ENCODE results near the gene PLCB4. TPM values are rescaled to one million over a fixed set of nuclear protein-coding genes. Genes with fewer than 3 reads are reported as not detected.

PLCB4 gene
- total RNA-seq, 1 donor from 2014 or later: 19.9 TPM

DNA sequence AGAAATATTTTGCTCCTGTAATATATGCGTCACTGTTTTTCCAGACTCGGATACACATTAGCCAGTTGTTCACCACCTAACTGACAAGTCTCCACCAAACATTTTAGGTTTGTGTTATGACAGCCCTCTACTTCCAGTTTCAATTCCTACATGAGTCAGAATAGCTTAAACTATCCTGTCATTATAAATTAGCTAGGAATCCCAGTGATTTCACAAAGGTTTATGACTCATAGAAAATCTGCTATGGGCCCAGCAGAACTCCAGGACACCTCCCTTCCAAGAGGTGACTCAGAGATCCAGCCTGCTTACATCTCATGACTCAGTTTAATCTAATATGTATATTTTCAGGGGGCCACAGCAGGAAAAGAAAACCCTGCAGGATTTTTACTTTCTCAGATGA lies 17.4 kb upstream of the PLCB4 start:
- no peaks in the 10 kb centered on the region for H3K27me3 ChIP-seq (ENCODE audit: control insufficient read depth, insufficient read depth, low read length)
- TF ChIP-seq, protein P1, sequence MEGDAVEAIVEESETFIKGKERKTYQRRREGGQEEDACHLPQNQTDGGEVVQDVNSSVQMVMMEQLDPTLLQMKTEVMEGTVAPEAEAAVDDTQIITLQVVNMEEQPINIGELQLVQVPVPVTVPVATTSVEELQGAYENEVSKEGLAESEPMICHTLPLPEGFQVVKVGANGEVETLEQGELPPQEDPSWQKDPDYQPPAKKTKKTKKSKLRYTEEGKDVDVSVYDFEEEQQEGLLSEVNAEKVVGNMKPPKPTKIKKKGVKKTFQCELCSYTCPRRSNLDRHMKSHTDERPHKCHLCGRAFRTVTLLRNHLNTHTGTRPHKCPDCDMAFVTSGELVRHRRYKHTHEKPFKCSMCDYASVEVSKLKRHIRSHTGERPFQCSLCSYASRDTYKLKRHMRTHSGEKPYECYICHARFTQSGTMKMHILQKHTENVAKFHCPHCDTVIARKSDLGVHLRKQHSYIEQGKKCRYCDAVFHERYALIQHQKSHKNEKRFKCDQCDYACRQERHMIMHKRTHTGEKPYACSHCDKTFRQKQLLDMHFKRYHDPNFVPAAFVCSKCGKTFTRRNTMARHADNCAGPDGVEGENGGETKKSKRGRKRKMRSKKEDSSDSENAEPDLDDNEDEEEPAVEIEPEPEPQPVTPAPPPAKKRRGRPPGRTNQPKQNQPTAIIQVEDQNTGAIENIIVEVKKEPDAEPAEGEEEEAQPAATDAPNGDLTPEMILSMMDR (IDR thresholded peaks at IDR 0.05; ENCODE audit: insufficient read depth, low read length, poor library complexity, severe bottlenecking): no peak
- no peaks in the 10 kb centered on the region for H3K36me3 ChIP-seq (ENCODE audit: control insufficient read depth, insufficient read depth, low read length)
- DNase-seq (ENCODE audit: low read depth): peak; percentile 98
- no peak overlapping the region for H3K4me3 ChIP-seq (ENCODE audit: low read depth, low read length)

DNA sequence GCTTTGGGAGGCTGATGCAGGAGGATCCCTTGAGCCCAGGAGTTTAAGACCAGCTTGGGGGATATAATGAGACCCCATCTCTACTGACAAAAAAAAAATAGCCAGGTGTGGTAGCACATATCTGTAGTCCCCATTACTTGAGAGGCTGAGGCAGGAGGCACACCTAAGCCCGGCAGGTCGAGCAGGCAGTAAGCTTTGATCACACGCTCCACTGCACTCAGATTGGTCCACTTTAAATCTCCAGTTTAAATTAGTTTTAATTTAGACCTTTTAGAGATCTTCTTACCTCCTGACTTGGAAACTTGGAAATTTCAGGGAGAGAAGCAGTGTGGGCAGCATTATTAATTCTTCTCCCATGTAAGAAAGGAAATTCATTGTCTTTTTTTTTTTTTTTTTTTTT lies 16.8 kb upstream of the PLCB4 start:
- Histone ChIP-seq H3K36me3 (ENCODE audit: control insufficient read depth, insufficient read depth, low read length) (no peaks in the 10 kb centered on the region), H3K27me3 (ENCODE audit: control insufficient read depth, insufficient read depth, low read length) (no peaks in the 10 kb centered on the region), H3K4me3 (ENCODE audit: low read depth, low read length) (no peak overlapping the region)
- no peak for DNase-seq (ENCODE audit: low read depth)
- TF ChIP-seq, protein P1 (IDR thresholded peaks at IDR 0.05; ENCODE audit: insufficient read depth, low read length, poor library complexity, severe bottlenecking): no peak

DNA sequence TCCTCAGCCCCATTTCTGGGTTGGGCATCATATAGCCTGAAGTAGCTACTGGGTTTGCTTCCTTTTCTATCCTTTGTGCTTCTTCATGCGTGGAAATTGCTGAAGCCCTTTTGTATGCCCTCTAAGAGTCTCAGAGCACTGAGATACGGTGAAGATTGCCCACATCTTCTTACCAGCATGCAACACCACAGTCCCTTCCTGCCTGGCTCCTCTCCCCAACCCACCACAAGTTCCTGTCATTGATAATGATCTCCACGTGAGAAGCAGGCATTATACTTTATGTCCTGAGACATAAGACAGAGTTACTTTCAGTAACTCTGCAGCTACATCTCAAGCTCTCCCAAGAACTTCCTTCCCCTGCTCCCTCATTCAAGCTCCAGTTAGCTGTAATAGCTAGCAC lies 15.8 kb upstream of the PLCB4 start:
- TF ChIP-seq, protein P1 (IDR thresholded peaks at IDR 0.05; ENCODE audit: insufficient read depth, low read length, poor library complexity, severe bottlenecking): no peak
- H3K27me3 ChIP-seq (ENCODE audit: control insufficient read depth, insufficient read depth, low read length): no peaks in the 10 kb centered on the region
- no peaks in the 10 kb centered on the region for H3K36me3 ChIP-seq (ENCODE audit: control insufficient read depth, insufficient read depth, low read length)
- DNase-seq (ENCODE audit: low read depth): no peak
- no peak overlapping the region for H3K4me3 ChIP-seq (ENCODE audit: low read depth, low read length)

DNA sequence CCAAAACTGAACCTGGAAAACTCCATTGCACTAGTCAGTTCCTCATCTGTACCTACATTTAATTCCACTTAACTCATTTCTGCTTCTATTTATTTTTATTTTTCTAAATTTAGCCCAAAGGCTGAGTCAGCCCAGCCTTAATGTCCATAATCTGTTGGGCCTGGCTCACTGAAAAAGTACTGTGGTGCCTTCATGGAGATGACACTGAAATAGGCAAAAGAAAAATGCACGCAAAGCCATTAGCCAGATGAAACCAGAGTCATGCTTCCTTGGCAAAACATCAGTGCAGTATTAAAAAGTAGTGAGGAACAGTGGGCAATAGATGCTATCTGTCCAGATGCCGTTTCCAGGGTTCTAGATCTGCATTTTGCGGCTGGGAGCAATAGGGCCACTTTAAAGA lies 14.7 kb upstream of the PLCB4 start:
- no peak for DNase-seq (ENCODE audit: low read depth)

DNA sequence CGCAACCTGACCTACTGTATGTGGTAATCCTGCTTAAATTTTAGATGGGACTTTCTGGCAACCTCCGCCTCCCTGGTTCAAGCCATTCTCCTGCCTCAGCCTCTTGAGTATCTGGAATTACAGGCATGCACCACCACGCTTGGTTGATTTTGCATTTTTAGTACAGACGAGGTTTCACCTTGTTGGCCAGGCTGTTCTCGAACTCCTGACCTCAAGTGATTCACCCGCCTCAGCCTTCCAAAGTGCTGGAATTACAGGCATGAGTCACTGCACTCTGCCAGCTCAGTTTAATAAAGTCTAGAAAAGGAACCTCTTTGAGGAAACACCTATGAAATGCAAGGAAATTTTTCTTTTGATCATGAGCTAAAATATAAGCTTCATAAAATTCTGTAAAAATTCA lies 9.0 kb upstream of the PLCB4 start:
- H3K27me3 ChIP-seq (ENCODE audit: control insufficient read depth, insufficient read depth, low read length): no peaks in the 10 kb centered on the region
- H3K36me3 ChIP-seq (ENCODE audit: control insufficient read depth, insufficient read depth, low read length): no peaks in the 10 kb centered on the region
- DNase-seq (ENCODE audit: low read depth): peak; percentile 29
- no peak overlapping the region for H3K4me3 ChIP-seq (ENCODE audit: low read depth, low read length)
- TF ChIP-seq, protein P1 (IDR thresholded peaks at IDR 0.05; ENCODE audit: insufficient read depth, low read length, poor library complexity, severe bottlenecking): no peak

More for the DNA sequence above, 14.7 kb upstream of the PLCB4 start:
- H3K36me3 ChIP-seq (ENCODE audit: control insufficient read depth, insufficient read depth, low read length): no peaks in the 10 kb centered on the region
- TF ChIP-seq, protein P1 (IDR thresholded peaks at IDR 0.05; ENCODE audit: insufficient read depth, low read length, poor library complexity, severe bottlenecking): no peak
- no peak overlapping the region for H3K4me3 ChIP-seq (ENCODE audit: low read depth, low read length)
- no peaks in the 10 kb centered on the region for H3K27me3 ChIP-seq (ENCODE audit: control insufficient read depth, insufficient read depth, low read length)

DNA sequence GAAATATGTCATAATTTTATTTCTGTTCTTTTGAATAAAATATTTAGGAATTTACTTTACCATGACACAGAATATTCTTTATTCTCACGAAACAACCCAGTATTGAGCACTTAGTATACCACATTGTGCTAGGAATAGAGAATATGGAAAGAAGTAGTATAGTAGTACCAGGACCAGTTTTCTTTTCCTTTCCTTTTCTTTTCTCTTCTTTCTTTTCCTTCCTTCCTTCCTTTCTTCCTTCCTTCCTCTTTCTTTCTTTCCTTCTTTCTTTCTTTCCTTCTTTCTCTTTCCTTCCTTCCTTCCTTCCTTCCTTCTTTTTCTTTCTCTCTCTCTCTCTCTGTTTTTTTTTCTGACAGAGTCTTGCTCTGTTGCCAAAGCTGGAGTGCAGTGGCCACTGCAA lies 7.5 kb upstream of the PLCB4 start:
- TF ChIP-seq, protein P1 (IDR thresholded peaks at IDR 0.05; ENCODE audit: insufficient read depth, low read length, poor library complexity, severe bottlenecking): no peak
- Histone ChIP-seq H3K27me3 (ENCODE audit: control insufficient read depth, insufficient read depth, low read length) (no peaks in the 10 kb centered on the region), H3K4me3 (ENCODE audit: low read depth, low read length) (no peak overlapping the region), H3K36me3 (ENCODE audit: control insufficient read depth, insufficient read depth, low read length) (no peaks in the 10 kb centered on the region)
- DNase-seq (ENCODE audit: low read depth): no peak

Measured in kidney epithelial cell (primary cell).